IMR-90 (cell line): Measurements from ENCODE around the gene ITGAL. TPM values are rescaled to one million over a fixed set of nuclear protein-coding genes. Genes with fewer than 3 reads are reported as not detected.

Experiments
- ATAC-seq: fragments of 200-7000 bp; cut with Tn5 transposase; 2 replicates; pipeline ENCODE4 v1.9.1; 2020; ENCODE audit warnings: low read depth, mild to moderate bottlenecking, moderate library complexity
- BruUV-seq: library from RNA; stranded (reverse); fragments of 400-500 nt; replicated peaks from 2 replicates; lab custom pipeline; 2021; lab: Mats Ljungman, UMichigan
- CTCF ChIA-PET: fragments of 300-600 bp; formaldehyde crosslinking; extraction: SDS; loops from one replicate; lab custom pipeline; 2021; ENCODE audit warnings: antibody characterized with exemption; lab: Yijun Ruan, JAX
- POLR2A ChIA-PET: fragments of 300-600 bp; sonication (Branson Sonifier 250); formaldehyde crosslinking; loops from one replicate; lab custom pipeline; 2022; ENCODE audit warnings: antibody characterized with exemption; ENCODE audit not compliant: unreplicated experiment; lab: Charles Lee
- DNase-seq: peaks from one replicate; pipeline ENCODE4 v3.0.0; 2013
- H2AFZ ChIP-seq: replicated peaks from 2 replicates; pipeline ENCODE3; 2013; ENCODE audit warnings: low read length, mild to moderate bottlenecking; ENCODE audit not compliant: poor library complexity
- H2AK5ac ChIP-seq: 2 replicates; pipeline ENCODE4 v1.6.1; 2013; ENCODE audit warnings: low read depth, low read length, inconsistent platforms
- H2AK9ac ChIP-seq: replicated peaks from 2 replicates; pipeline ENCODE3; 2013; ENCODE audit warnings: mild to moderate bottlenecking, low read depth, low read length, moderate library complexity; ENCODE audit not compliant: poor library complexity
- H2BK120ac ChIP-seq: 2 replicates; pipeline ENCODE4 v1.6.1; 2013; ENCODE audit warnings: low read depth, low read length, inconsistent platforms
- H2BK15ac ChIP-seq: 3 replicates; pipeline ENCODE4 v1.6.1; 2013; ENCODE audit warnings: low read depth, low read length, inconsistent platforms
- H2BK20ac ChIP-seq: 2 replicates; pipeline ENCODE4 v1.6.1; 2013; ENCODE audit warnings: low read depth, mild to moderate bottlenecking, inconsistent platforms, low read length, moderate library complexity
- H2BK5ac ChIP-seq: 2 replicates; pipeline ENCODE4 v1.6.1; 2013; ENCODE audit warnings: mild to moderate bottlenecking, low read depth, low read length, inconsistent platforms; ENCODE audit not compliant: poor library complexity, severe bottlenecking
- H3K14ac ChIP-seq: replicated peaks from 2 replicates; pipeline ENCODE4 v1.6.1; 2013; ENCODE audit warnings: low read depth, low read length, inconsistent platforms
- H3K18ac ChIP-seq: 2 replicates; pipeline ENCODE4 v1.6.1; 2013; ENCODE audit warnings: low read depth, low read length, control low read depth
- H3K23ac ChIP-seq: 2 replicates; pipeline ENCODE4 v1.6.1; 2013; ENCODE audit warnings: low read depth, low read length, inconsistent platforms
- H3K27ac ChIP-seq: 2 replicates; pipeline ENCODE4 v1.5.1; 2013; ENCODE audit warnings: mild to moderate bottlenecking, control low read depth, low read length; ENCODE audit not compliant: insufficient read depth
- H3K27me3 ChIP-seq: 2 replicates; pipeline ENCODE4 v1.6.1; 2013; ENCODE audit warnings: low read length; ENCODE audit not compliant: control insufficient read depth, insufficient read depth
- H3K36me3 ChIP-seq: 2 replicates; pipeline ENCODE4 v1.6.1; 2013; ENCODE audit warnings: low read length, mixed read lengths; ENCODE audit not compliant: control insufficient read depth, insufficient read depth
- H3K4ac ChIP-seq: 2 replicates; pipeline ENCODE4 v1.6.1; 2013; ENCODE audit warnings: low read depth, low read length, inconsistent platforms
- H3K4me1 ChIP-seq: 2 replicates; pipeline ENCODE4 v1.6.1; 2013; ENCODE audit warnings: low read length, mixed read lengths; ENCODE audit not compliant: control insufficient read depth, insufficient read depth
- H3K4me2 ChIP-seq: 2 replicates; pipeline ENCODE4 v1.6.1; 2013; ENCODE audit warnings: low read depth, mild to moderate bottlenecking, control low read depth, low read length, moderate library complexity
- H3K4me3 ChIP-seq: 2 replicates; pipeline ENCODE4 v1.5.1; 2013; ENCODE audit warnings: low read depth, mild to moderate bottlenecking, control low read depth, low read length, moderate library complexity; ENCODE audit not compliant: insufficient read depth
- H3K56ac ChIP-seq: 2 replicates; pipeline ENCODE4 v1.6.1; 2013; ENCODE audit warnings: low read length, inconsistent platforms; ENCODE audit not compliant: insufficient read depth; ENCODE audit errors: extremely low read depth
- H3K79me1 ChIP-seq, 2 experiments: 2 replicates each; pipeline ENCODE4 v1.6.1; 2013; ENCODE audit warnings: low read length in 2 of 2, inconsistent platforms in 1 of 2, low read depth in 1 of 2
- H3K9ac ChIP-seq: 2 replicates; pipeline ENCODE4 v1.6.1; 2013; ENCODE audit warnings: low read depth, low read length, control low read depth
- H3K9me1 ChIP-seq: 2 replicates; pipeline ENCODE4 v1.6.1; 2013; ENCODE audit warnings: low read length, inconsistent platforms; ENCODE audit not compliant: insufficient read depth
- H3K9me3 ChIP-seq: 2 replicates; pipeline ENCODE4 v1.6.1; 2013; ENCODE audit warnings: low read length; ENCODE audit not compliant: control insufficient read depth, insufficient read depth
- H4K20me1 ChIP-seq: 2 replicates; pipeline ENCODE4 v1.6.1; 2013; ENCODE audit warnings: low read length, inconsistent platforms; ENCODE audit not compliant: insufficient read depth
- H4K5ac ChIP-seq: 2 replicates; pipeline ENCODE4 v1.6.1; 2013; ENCODE audit warnings: mild to moderate bottlenecking, low read depth, low read length, control low read depth
- H4K8ac ChIP-seq, 2 experiments: 2 replicates each; pipeline ENCODE4 v1.6.1; 2013; ENCODE audit warnings: low read depth in 2 of 2, low read length in 2 of 2, control low read depth in 1 of 2, inconsistent platforms in 1 of 2
- H4K91ac ChIP-seq: 2 replicates; pipeline ENCODE4 v1.6.1; 2013; ENCODE audit warnings: low read depth, low read length, inconsistent platforms; ENCODE audit not compliant: insufficient read depth
- BHLHE40 ChIP-seq: fragments of 150-350 bp; IDR thresholded peaks from 2 replicates; pipeline ENCODE4 v1.6.1; 2016; ENCODE audit warnings: mild to moderate bottlenecking, low read depth, low read length
- CEBPB ChIP-seq: IDR thresholded peaks from 2 replicates; pipeline ENCODE4 v1.6.1; 2012; ENCODE audit warnings: low read depth, low read length, improper control_type of control experiment
- CHD1 ChIP-seq: IDR thresholded peaks from 2 replicates; pipeline ENCODE4 v1.6.1; 2012; ENCODE audit warnings: low read depth, low read length, improper control_type of control experiment
- CTCF ChIP-seq: conservative IDR thresholded peaks from 2 replicates; pipeline ENCODE4 v1.5.1; 2012; ENCODE audit warnings: mild to moderate bottlenecking, low read depth, low read length, improper control_type of control experiment
- ELK1 ChIP-seq: fragments of 150-350 bp; IDR thresholded peaks from 2 replicates; pipeline ENCODE4 v1.6.1; 2016; ENCODE audit warnings: low read depth, mild to moderate bottlenecking, low read length, moderate library complexity, borderline replicate concordance
- FOS ChIP-seq: fragments of 150-350 bp; IDR thresholded peaks from 2 replicates; pipeline ENCODE4 v1.6.1; 2016; ENCODE audit warnings: low read depth, low read length
- MAFK ChIP-seq: IDR thresholded peaks from 2 replicates; pipeline ENCODE4 v1.6.1; 2012; ENCODE audit warnings: low read depth, low read length, improper control_type of control experiment
- MAZ ChIP-seq: IDR thresholded peaks from 2 replicates; pipeline ENCODE4 v1.6.1; 2012; ENCODE audit warnings: low read depth, mild to moderate bottlenecking, low read length, improper control_type of control experiment, moderate library complexity, borderline replicate concordance
- MXI1 ChIP-seq: IDR thresholded peaks from 2 replicates; pipeline ENCODE4 v1.6.1; 2012; ENCODE audit warnings: low read depth, mild to moderate bottlenecking, low read length, moderate library complexity, borderline replicate concordance
- NFE2L2 ChIP-seq: fragments of 150-350 bp; IDR thresholded peaks from 2 replicates; pipeline ENCODE4 v1.6.1; 2016; ENCODE audit warnings: low read depth, mild to moderate bottlenecking, low read length
- POLR2A ChIP-seq: IDR thresholded peaks from 2 replicates; pipeline ENCODE4 v1.6.1; 2012; ENCODE audit warnings: mild to moderate bottlenecking, low read depth, low read length
- RAD21 ChIP-seq: IDR thresholded peaks from 2 replicates; pipeline ENCODE4 v1.6.1; 2012; ENCODE audit warnings: low read length, improper control_type of control experiment
- RCOR1 ChIP-seq: IDR thresholded peaks from 2 replicates; pipeline ENCODE4 v1.6.1; 2012; ENCODE audit warnings: mild to moderate bottlenecking, low read length, improper control_type of control experiment; ENCODE audit not compliant: insufficient replicate concordance
- RFX5 ChIP-seq: IDR thresholded peaks from 2 replicates; pipeline ENCODE4 v1.8.0; 2012; ENCODE audit warnings: low read depth, mild to moderate bottlenecking, low read length, moderate library complexity
- SMC3 ChIP-seq: fragments of 150-350 bp; IDR thresholded peaks from 2 replicates; pipeline ENCODE4 v1.6.1; 2016; ENCODE audit warnings: low read depth, mild to moderate bottlenecking, antibody characterized with exemption, low read length, moderate library complexity
- WGBS, 2 experiments: methylation state at CpG; one replicate each; pipeline versions ENCODE4 v1.1.5 to v1.1.7; 2013; ENCODE audit warnings: missing lambda C conversion rate in 2 of 2; ENCODE audit not compliant: insufficient read length in 1 of 2; ENCODE audit errors: extremely low coverage in 2 of 2; 5-methylcytosine and 5-hydroxymethylcytosine counted together
- dilution Hi-C: fragments of 300-500 bp; cut with HindIII; formaldehyde crosslinking; loops from one replicate; pipeline ENCODE4 v1.14.3; 2018; ENCODE audit warnings: low sequenced_read_pairs; ENCODE audit not compliant: unreplicated experiment
- in situ Hi-C: fragments of 300-500 bp; cut with MboI; formaldehyde crosslinking; loops from 3 replicates; pipeline ENCODE4 v1.14.3; 2019; ENCODE audit warnings: low sequenced_read_pairs, inconsistent platforms, mixed read lengths
- intact Hi-C: fragments of 100-400 bp; cut with micrococcal nuclease; formaldehyde crosslinking; loops from 2 replicates; pipeline ENCODE4 v1.10.0; 2022
- polyA plus RNA-seq, 3 experiments: library from polyadenylated mRNA; depleted of rRNA; stranded (reverse); fragments of >200 nt; gene quantifications; 2 replicates each; pipeline ENCODE4 v1.2.3, GENCODE V29; 2012; ENCODE audit warnings: low replicate concordance in 1 of 3
- total RNA-seq: library from RNA; depleted of rRNA; stranded (reverse); fragments of >200 nt; gene quantifications from 2 replicates; pipeline ENCODE4 v1.2.3, GENCODE V29; 2012
- TF ChIP-seq, protein P1 (sequence below): fragments of 150-350 bp; IDR thresholded peaks from 2 replicates; pipeline ENCODE4 v1.6.1; 2017; ENCODE audit warnings: mild to moderate bottlenecking, antibody characterized with exemption, low read length, low read depth

Gene ITGAL
- total and polyA plus RNA-seq, 2 of the 4 experiments (the other 2 are of a cell fraction): not detected

DNA sequence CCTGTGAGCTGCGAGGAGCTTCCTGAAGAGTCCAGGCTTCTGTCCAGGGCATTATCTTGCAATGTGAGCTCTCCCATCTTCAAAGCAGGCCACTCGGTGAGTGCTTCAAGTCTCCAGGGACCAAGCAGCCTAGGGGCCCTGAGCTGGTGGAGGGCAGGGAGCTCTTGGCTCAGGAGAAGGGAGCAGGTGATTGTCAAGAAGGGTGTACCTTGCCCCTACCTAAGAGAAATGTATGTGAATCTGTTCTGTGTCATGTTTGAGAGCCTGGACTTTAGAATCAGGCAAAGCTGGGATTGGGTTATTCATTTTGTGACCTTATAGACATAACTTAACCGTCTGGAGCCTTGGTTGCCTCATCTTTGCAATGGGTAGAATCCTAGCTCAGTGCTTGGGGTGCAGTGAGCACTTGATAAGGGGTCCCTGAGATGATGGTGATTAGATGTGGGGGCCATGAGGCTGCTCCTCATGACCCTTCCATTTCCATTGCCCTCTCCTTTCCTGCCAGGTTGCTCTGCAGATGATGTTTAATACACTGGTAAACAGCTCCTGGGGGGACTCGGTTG is 37.9 kb downstream of the ITGAL start:
- no peak overlapping the region for H3K27ac ChIP-seq
- in situ Hi-C loops: no loop called here
- H3K9ac ChIP-seq: no peak overlapping the region
- no peak overlapping the region for H2AK9ac ChIP-seq
- H2AFZ ChIP-seq: no peak overlapping the region
- dilution Hi-C loops: no loop called here
- no peaks in the 10 kb centered on the region for H4K20me1 ChIP-seq
- intact Hi-C loops: no loop called here
- H3K4ac ChIP-seq: no peak overlapping the region
- no peak overlapping the region for H3K18ac ChIP-seq
- TF ChIP-seq POLR2A (no peak), CHD1 (no peak), RCOR1 (no peak), ELK1 (no peak), SMC3 (no peak), CEBPB (no peak), FOS (no peak), RAD21 (no peak), NFE2L2 (no peak), MAZ (no peak), BHLHE40 (no peak), MAFK (no peak), RFX5 (no peak), MXI1 (no peak), CTCF (no peak)
- TF ChIP-seq, protein P1, sequence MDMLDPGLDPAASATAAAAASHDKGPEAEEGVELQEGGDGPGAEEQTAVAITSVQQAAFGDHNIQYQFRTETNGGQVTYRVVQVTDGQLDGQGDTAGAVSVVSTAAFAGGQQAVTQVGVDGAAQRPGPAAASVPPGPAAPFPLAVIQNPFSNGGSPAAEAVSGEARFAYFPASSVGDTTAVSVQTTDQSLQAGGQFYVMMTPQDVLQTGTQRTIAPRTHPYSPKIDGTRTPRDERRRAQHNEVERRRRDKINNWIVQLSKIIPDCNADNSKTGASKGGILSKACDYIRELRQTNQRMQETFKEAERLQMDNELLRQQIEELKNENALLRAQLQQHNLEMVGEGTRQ: no peak
- 30% methylated on average over 2 of the region's 4 CpGs; no CpG with 5 or more reads in 1 of the 2 experiments for WGBS, 2 experiments
- DNase-seq (no peak), ATAC-seq (no peak)
- H3K14ac ChIP-seq: no peak overlapping the region
- no peak overlapping the region for H4K91ac ChIP-seq
- H3K79me1 ChIP-seq: no peaks in the 10 kb centered on the region
- H2BK20ac ChIP-seq: no peak overlapping the region
- no peak overlapping the region for H3K23ac ChIP-seq
- no peak overlapping the region for H2BK5ac ChIP-seq
- BruUV-seq: no TSS peak
- no peaks in the 10 kb centered on the region for H3K4me1 ChIP-seq
- POLR2A ChIA-PET: no interaction called here
- no peak overlapping the region for H3K56ac ChIP-seq
- H3K27me3 ChIP-seq: peaks cover 29% of the 10 kb centered on the region
- H3K4me3 ChIP-seq: no peak overlapping the region
- H4K8ac ChIP-seq: no peak overlapping the region
- H2BK15ac ChIP-seq: no peak overlapping the region
- no peak overlapping the region for H2BK120ac ChIP-seq
- H3K36me3 ChIP-seq: no peaks in the 10 kb centered on the region
- CTCF ChIA-PET: no interaction called here
- H3K9me1 ChIP-seq: no peaks in the 10 kb centered on the region
- no peak overlapping the region for H4K5ac ChIP-seq
- H3K9me3 ChIP-seq: no peaks in the 10 kb centered on the region
- no peak overlapping the region for H3K4me2 ChIP-seq
- H2AK5ac ChIP-seq: no peak overlapping the region
